Muscle of leg (tissue), 11 donors: ENCODE data around the gene ZNF516. TPM values are rescaled to one million over a fixed set of nuclear protein-coding genes. Genes with fewer than 3 reads are reported as not detected.

ENCODE experiments used
- DNase-seq: peaks from one replicate; pipeline ENCODE4 v3.0.0; 2013
- H3K27ac ChIP-seq: one replicate; pipeline ENCODE4 v1.5.1; 2013; ENCODE audit warnings: mild to moderate bottlenecking, low read length, control low read depth
- H3K27me3 ChIP-seq: one replicate; pipeline ENCODE4 v1.6.1; 2013; ENCODE audit warnings: low read length; ENCODE audit not compliant: control insufficient read depth, insufficient read depth
- H3K36me3 ChIP-seq: one replicate; pipeline ENCODE4 v1.6.1; 2013; ENCODE audit warnings: low read length; ENCODE audit not compliant: control insufficient read depth, insufficient read depth
- H3K4me1 ChIP-seq: one replicate; pipeline ENCODE4 v1.6.1; 2013; ENCODE audit warnings: low read length; ENCODE audit not compliant: control insufficient read depth, insufficient read depth
- H3K4me3 ChIP-seq: one replicate; pipeline ENCODE4 v1.5.1; 2013; ENCODE audit warnings: low read length, control low read depth
- H3K9me3 ChIP-seq: replicated peaks from 2 replicates; pipeline ENCODE4 v1.6.1; 2013; ENCODE audit warnings: low read depth, low read length; ENCODE audit not compliant: control insufficient read depth
- whole genome bisulfite sequencing: methylation state at CpG from one replicate; pipeline ENCODE4 v1.1.5; 2013; ENCODE audit warnings: missing lambda C conversion rate; ENCODE audit not compliant: insufficient coverage; 5-methylcytosine and 5-hydroxymethylcytosine counted together
- polyA plus RNA-seq, 8 donors: library from polyadenylated mRNA; unstranded; fragments of 120-200 nt; gene quantifications; one replicate each; pipeline versions ENCODE4 v1.2.1 to v1.2.3, GENCODE V29; 2013; ENCODE audit warnings: inconsistent platforms in 1 of 8, low replicate concordance in 1 of 8; ENCODE audit not compliant: insufficient read length in 8 of 8, insufficient read depth in 1 of 8
- total RNA-seq: library from RNA; stranded (reverse); fragments of 120-200 nt; gene quantifications from one replicate; pipeline ENCODE4 v1.2.4, GENCODE V29; 2013

The ZNF516 gene
- total and polyA plus RNA-seq, 9 donors = 26.6 to 52.9 (median 42.9) TPM

DNA sequence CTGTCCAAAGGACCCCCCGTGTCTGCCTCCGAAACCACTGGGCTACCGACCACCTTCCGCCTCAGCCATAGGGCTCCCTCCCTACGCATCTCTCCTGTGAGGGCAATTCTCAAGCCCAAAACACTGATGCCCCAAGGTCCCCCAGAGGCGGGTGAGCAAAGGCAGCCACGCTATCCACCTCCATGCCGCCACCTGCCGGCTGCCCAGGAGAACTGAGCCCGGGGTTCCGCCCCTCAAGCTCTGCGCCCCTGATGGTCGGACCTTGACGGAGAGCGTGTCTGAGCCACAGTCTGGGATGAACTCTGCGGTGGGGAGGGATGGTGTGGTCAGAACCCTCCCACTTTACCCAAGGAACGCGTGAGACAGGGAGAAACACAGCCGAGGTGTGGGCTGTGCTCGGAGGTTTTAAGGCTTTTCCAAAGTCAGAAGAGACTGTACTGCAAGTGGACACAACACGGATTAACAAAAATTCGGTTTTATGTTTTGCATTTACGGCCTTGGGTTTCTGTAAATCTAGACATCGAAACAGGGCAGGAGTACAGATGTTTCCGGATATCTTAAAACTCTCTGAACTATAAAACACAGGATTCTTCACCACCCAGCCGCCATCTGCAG lies 114.1 kb downstream of the ZNF516 start:
- Histone ChIP-seq H3K9me3 (no peaks in the 10 kb centered on the region), H3K4me1 (no peaks in the 10 kb centered on the region), H3K4me3 (no peak overlapping the region), H3K36me3 (peaks cover 46% of the 10 kb centered on the region), H3K27me3 (no peaks in the 10 kb centered on the region), H3K27ac (no peak overlapping the region)
- 60% methylated on average over 18 of the region's 26 CpGs for WGBS
- DNase-seq = no peak

DNA sequence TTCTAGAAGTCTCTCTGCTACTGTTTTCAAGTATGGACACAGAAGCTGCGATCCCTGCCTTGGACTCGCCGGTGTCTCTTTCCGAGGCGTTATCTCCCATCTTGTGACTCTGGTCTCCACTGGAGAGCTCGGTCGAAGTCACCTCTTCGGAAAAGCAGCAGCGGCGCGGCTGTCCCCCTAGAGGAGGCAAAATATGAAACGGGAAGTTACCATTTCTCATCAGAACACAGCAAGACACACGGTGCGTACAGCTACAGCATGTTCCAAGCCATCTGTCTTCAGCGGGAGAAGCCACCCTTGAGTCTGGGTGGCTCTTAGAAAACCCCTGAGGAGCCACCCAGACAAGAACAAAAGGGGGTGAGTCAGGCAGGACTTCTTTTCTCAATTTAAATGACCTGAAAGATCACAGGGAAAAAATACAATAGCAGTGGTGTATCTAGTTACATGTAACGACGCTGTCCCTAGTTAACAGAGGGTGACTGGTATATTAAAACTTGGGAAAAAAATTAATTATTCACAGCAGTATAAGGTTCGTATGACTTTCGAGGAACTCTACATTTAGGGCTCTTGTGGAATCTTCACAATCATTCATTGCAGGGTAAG lies 114.8 kb downstream of the ZNF516 start:
- DNase-seq = no peak
- no peak overlapping the region for H3K27ac ChIP-seq
- no peaks in the 10 kb centered on the region for H3K9me3 ChIP-seq
- no peak overlapping the region for H3K4me3 ChIP-seq
- WGBS = 89% methylated on average over 11 of the region's 19 CpGs
- H3K4me1 ChIP-seq = no peaks in the 10 kb centered on the region
- no peaks in the 10 kb centered on the region for H3K27me3 ChIP-seq
- peaks cover 46% of the 10 kb centered on the region for H3K36me3 ChIP-seq

GRCh38 chr18:76379226-76380126 lies 115.6 kb downstream of the ZNF516 start:
- no peak overlapping the region for H3K27ac ChIP-seq
- peaks cover 43% of the 10 kb centered on the region for H3K36me3 ChIP-seq
- H3K9me3 ChIP-seq = no peaks in the 10 kb centered on the region
- H3K27me3 ChIP-seq = no peaks in the 10 kb centered on the region
- DNase-seq = no peak
- H3K4me1 ChIP-seq = no peaks in the 10 kb centered on the region
- WGBS = 95% methylated on average over 52 of the region's 53 CpGs
- H3K4me3 ChIP-seq = no peak overlapping the region

GRCh38 chr18:76378526-76379215 lies 116.4 kb downstream of the ZNF516 start:
- H3K4me1 ChIP-seq = no peaks in the 10 kb centered on the region
- 88% methylated on average over 26 of the region's 32 CpGs for WGBS
- no peaks in the 10 kb centered on the region for H3K9me3 ChIP-seq
- no peak for DNase-seq
- no peak overlapping the region for H3K4me3 ChIP-seq
- no peak overlapping the region for H3K27ac ChIP-seq
- peaks cover 43% of the 10 kb centered on the region for H3K36me3 ChIP-seq
- H3K27me3 ChIP-seq = no peaks in the 10 kb centered on the region

DNA sequence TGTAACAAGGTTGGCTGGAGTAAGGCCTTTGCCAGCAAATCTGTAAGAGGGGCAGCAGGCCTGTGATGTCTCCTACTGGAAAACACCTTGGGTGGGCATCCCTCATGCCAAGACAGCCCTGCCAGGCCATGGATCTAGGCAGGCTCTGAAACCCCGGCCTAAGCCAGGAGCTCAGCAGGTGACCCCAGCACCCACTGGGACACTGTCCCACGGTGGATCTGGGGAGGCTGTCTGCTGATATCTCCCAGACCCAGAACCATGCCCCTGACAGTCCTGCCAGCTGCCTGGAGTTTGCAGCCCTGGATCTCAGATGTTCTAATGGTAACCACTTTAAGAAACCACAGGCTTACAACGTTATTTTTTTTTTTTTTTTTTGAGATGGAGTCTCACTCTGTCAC lies 117.7 kb downstream of the ZNF516 start:
- H3K4me3 ChIP-seq = no peak overlapping the region
- H3K9me3 ChIP-seq = no peaks in the 10 kb centered on the region
- H3K36me3 ChIP-seq = peaks cover 43% of the 10 kb centered on the region
- 88% methylated on average over 1 of the region's 3 CpGs for WGBS
- DNase-seq = no peak
- no peaks in the 10 kb centered on the region for H3K4me1 ChIP-seq
- no peak overlapping the region for H3K27ac ChIP-seq
- no peaks in the 10 kb centered on the region for H3K27me3 ChIP-seq

- H3K4me1 ChIP-seq = no peaks in the 10 kb centered on the region
- no peak overlapping the region for H3K27ac ChIP-seq
- no peaks in the 10 kb centered on the region for H3K9me3 ChIP-seq
- no peaks in the 10 kb centered on the region for H3K27me3 ChIP-seq
- H3K4me3 ChIP-seq = no peak overlapping the region
- no peak for DNase-seq
- 79% methylated on average over 18 of the region's 27 CpGs for WGBS
- H3K36me3 ChIP-seq = peaks cover 46% of the 10 kb centered on the region
These were observed 118.2 kb downstream of the ZNF516 start for GRCh38 chr18:76376668-76377358.

- H3K36me3 ChIP-seq = peaks cover 49% of the 10 kb centered on the region
- DNase-seq = no peak
- no peak overlapping the region for H3K4me3 ChIP-seq
- H3K27me3 ChIP-seq = no peaks in the 10 kb centered on the region
- no peaks in the 10 kb centered on the region for H3K4me1 ChIP-seq
- WGBS = no CpG with 5 or more reads among the region's 2 CpGs
- no peak overlapping the region for H3K27ac ChIP-seq
- no peaks in the 10 kb centered on the region for H3K9me3 ChIP-seq
These were observed 118.8 kb downstream of the ZNF516 start for GRCh38 chr18:76376225-76376624.

DNA sequence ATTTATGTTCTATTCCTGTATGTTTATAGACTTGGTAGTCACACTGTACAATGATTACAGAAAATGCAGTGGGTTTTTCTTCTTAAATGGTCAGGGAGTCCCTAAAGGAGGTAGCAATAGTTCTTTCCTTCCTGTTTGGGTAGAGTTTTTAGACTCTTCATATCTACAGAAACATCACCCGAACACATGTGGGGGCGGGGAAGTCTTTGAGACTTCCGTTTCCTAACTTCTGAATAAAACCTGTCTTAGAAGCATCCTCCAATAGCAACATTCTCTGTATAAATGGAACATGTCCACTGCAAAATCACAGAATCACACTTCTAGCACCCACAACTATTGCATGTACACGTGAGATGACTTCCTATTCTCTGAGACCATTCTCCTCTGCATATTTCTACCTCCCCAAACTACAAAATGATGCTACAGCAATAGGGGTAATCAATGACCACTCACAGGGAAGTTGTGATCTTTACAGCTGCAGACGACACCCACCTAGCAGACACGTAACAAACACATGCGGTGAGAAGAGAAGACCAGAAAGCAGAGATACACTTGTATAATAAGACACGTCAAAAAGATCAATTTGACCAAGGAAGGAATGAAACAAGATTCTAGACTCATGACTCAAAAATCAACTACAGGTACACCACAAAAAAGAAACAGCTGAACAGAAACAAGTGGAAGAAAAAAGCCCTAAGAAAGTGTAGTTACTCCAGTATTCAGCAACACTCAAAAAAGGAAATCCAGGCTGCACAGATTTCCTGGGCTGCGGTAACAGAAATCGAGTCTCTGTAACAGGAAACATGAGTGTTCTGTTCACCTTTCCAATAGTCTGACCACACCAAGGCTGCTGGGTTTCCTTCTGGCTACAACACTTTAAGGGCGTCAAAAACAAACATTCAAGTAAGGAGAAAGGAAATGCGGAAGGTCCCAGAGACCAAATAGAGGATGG lies 120.4 kb downstream of the ZNF516 start:
- Histone ChIP-seq H3K27me3 (no peaks in the 10 kb centered on the region), H3K9me3 (no peaks in the 10 kb centered on the region), H3K4me3 (no peak overlapping the region), H3K36me3 (peaks cover 57% of the 10 kb centered on the region), H3K4me1 (no peaks in the 10 kb centered on the region), H3K27ac (no peak overlapping the region)
- 79% methylated on average over 2 of the region's 12 CpGs for WGBS
- no peak for DNase-seq

DNA sequence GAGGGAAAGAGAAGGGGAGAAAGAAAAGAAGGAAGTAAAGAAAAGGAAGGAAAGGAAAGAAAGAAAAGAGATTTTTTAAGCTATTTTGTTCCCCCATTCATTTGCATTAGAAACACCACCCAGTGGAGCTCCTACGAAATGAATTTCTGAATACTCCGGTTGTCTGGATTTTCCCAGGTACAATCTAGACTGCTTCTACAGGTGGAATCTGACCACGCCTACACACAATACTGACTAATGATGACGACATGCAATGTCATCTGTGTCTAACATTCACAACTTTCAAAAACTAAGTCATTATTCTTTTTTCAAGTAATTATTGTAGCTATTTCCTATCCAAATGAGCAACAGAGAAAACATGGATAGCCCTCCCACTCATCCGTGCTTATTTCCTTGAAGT lies 121.7 kb downstream of the ZNF516 start:
- no peak overlapping the region for H3K4me3 ChIP-seq
- H3K27ac ChIP-seq = no peak overlapping the region
- no peak for DNase-seq
- H3K9me3 ChIP-seq = no peaks in the 10 kb centered on the region
- WGBS = 100% methylated on average over 1 of the region's 5 CpGs
- H3K36me3 ChIP-seq = peaks cover 49% of the 10 kb centered on the region
- H3K4me1 ChIP-seq = no peaks in the 10 kb centered on the region
- H3K27me3 ChIP-seq = no peaks in the 10 kb centered on the region
